ENCODE measurements around the gene OPN4.

DNA sequence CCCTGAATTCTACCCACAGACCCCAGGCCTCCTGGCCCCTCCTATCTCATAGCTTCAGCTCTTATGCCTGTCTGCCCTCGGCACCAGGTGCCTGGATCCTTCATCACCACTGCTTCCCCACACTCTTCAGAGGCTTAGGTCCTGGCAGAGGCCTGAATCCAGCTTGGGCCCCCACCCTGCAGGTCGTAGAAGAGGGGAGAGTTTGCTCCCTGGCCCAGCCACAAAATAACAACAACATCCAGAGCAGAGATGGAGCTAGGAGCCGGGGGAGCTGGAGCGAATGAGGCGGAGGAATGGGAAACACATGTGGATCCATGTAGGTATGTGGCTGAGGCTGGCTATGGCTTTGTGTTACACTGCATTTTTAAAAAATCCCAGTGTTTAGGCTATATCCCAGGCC lies 7.8 kb upstream of the OPN4 start:
- TF ChIP-seq, protein P1, sequence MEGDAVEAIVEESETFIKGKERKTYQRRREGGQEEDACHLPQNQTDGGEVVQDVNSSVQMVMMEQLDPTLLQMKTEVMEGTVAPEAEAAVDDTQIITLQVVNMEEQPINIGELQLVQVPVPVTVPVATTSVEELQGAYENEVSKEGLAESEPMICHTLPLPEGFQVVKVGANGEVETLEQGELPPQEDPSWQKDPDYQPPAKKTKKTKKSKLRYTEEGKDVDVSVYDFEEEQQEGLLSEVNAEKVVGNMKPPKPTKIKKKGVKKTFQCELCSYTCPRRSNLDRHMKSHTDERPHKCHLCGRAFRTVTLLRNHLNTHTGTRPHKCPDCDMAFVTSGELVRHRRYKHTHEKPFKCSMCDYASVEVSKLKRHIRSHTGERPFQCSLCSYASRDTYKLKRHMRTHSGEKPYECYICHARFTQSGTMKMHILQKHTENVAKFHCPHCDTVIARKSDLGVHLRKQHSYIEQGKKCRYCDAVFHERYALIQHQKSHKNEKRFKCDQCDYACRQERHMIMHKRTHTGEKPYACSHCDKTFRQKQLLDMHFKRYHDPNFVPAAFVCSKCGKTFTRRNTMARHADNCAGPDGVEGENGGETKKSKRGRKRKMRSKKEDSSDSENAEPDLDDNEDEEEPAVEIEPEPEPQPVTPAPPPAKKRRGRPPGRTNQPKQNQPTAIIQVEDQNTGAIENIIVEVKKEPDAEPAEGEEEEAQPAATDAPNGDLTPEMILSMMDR (IDR thresholded peaks at IDR 0.05) = no peak
- TF ChIP-seq POLR2A (IDR thresholded peaks at IDR 0.05) (no peak), EP300 (IDR thresholded peaks at IDR 0.05) (no peak)
